LoVo (cell line): ENCODE measurements around the gene MRTFB.
"Not testable (repeated sequence)": the region's sequence is repeated elsewhere in the genome, so short reads cannot be mapped to it uniquely, and the experiment has no call there.

Experiments
- DNase-seq: peaks from one replicate; pipeline ENCODE4 v3.0.0-alpha.2; 2016; ENCODE audit warnings: low spot score

The MRTFB gene

GRCh38 chr16:14104066-14104465 lies 32.9 kb downstream of the MRTFB start:
- no peak for DNase-seq

GRCh38 chr16:14105760-14106375 lies 34.7 kb downstream of the MRTFB start:
- no peak for DNase-seq

GRCh38 chr16:14106457-14106856 lies 35.3 kb downstream of the MRTFB start:
- no peak for DNase-seq

DNA sequence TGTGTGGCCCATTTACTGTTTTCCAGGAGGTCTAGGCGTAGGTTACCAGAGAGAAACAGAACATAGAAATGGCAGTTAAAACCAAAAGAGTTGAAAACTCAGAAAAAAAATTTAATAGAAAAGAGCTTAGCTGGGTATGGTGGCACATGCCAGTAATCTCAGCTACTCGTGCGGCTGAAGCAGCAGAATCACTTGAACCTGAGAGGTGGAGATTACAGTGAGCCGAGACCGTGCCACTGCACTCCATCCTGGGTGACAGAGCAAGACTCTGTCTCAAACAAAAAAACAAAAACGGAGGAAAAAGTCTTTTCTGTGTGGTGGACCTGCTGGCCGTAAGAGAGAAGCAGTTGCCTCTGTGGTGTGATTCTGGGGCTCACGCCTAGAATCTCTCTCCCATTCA lies 35.8 kb downstream of the MRTFB start:
- no peak for DNase-seq

DNA sequence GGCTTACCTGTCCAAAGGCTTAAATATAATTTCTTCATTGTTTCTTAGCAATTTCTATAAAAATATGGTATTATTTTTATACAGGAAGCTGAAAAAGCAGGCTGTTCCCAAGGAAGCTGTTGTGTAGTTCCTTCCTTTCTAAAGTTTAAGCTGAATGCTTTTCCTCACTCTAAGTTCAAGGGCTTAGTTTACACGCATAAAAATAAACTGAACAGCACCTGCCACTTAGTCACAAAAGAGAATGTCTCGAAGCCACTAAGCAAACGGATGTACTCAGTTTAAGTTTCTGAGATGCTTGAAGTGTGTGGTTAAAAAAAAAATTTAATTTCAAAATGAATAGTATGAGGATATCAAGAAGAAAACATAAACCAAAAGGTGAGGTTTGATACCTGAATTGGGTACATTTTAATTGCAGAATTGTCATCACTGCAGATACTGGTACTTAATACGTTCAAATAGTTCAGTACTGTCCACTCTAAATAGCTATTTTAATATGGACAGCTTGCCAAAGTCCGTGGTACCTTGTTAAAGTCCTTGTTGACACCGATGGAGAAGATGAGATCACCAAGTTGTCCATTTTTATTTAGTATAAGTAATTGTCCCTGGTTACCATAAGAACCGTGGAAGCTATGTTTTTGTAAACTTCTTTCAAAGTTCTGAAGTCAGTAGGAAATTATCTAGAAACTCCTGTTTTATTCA lies 38.1 kb downstream of the MRTFB start:
- no peak for DNase-seq

DNA sequence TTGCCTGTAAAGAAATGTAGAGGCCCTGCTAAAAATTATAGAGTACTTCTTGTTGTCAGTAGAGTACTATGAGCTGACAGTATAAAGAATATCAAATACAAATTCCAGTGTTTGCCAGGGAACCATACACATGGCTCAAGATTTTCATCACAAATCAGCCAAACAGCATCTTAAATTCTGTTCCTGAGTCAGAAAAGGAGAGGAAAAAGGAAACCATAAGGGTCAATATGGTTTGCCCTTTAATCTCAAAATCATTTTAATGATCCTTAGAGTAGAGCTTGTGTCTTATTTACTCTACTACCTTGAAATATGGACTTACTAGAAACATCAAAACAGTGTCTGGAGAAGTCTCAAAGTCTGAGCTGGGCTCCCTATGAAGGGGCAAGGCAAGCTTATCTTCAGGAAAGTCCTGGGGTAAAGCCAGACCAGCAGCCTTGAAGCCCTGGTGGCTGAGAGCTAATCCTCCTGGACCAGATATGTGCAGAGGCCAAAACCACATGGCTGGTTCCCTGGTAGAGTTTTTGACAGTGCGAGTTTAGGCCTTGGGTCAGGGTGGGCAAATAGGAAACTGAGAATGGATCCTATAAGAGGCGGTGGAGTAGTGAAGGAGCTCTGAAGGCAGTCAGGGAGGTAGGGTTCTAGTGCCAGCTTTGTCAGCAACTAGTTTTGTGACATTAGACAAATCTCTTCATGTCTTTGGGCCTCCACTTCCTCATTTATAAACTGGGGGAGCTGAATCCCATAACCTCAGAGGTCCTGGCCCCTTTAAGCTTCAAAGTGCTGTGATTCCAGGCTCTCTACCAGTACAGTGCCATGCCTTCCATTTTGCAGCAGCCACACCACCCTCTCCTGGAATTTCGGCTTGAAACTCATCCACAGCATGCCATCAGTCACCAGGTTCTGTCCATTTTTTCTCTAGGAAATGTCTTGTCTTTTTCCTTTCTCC lies 38.9 kb downstream of the MRTFB start:
- no peak for DNase-seq

GRCh38 chr16:14110728-14111251 lies 39.7 kb downstream of the MRTFB start:
- no peak for DNase-seq

- no peak for DNase-seq
Observed at GRCh38 chr16:14111713-14112538, 40.8 kb downstream of the MRTFB start.

DNA sequence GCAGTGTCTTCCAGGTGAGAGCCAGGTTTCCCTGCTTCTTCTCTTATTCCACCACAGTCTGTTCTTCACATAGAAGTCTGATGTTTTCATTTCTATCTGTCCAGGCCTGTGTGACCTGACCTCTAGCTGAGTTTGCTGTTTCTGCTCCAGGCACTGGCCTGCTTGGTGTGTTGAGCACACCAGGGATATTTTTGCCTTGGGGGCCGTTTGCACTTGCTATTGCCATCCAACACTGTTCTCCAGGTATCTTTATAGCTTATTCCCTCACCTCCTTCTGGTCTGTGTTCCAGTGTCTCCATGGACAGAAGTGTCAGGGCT lies 41.4 kb downstream of the MRTFB start:
- DNase-seq, result no peak

- DNase-seq, result no peak
Observed at GRCh38 chr16:14113344-14113743, 42.2 kb downstream of the MRTFB start.

DNA sequence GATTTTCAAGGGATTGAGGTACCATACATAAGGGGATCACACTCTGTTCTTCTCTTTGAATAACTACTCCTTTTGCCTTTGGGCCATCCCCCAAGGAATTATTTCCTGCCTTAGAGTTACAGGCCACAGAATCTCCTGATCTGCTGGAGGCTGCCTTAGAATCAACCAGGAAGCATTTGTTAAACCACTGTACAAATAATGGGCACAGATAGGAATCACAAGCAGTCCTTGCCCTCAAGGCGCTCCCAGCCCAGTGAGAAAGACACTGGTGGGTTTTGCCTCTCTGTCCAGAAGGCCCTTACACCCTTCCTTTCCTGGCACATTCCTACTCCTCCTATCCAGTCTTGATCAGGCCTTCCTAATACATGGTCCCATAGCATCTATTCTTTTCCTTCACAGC lies 45.9 kb downstream of the MRTFB start:
- no peak for DNase-seq

DNA sequence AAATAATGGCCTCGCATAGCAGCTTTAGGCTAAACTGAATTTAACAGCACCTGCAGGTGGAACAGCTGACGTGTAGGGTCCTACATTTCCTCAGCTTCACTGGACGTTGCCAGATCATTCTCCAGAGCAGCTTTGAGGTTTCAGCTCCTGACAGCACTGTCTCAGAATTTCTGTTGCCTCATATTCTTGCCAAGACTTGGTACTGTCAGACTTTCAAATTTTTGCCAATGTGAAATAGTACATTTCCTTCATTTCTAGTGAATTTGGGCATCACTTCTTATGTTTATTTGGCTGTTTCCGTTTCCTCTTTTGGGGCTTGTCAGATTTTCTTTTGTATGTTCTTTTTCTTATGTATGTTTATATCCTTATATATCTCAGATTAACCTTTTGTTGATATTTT lies 48.7 kb downstream of the MRTFB start:
- DNase-seq, result no peak

DNA sequence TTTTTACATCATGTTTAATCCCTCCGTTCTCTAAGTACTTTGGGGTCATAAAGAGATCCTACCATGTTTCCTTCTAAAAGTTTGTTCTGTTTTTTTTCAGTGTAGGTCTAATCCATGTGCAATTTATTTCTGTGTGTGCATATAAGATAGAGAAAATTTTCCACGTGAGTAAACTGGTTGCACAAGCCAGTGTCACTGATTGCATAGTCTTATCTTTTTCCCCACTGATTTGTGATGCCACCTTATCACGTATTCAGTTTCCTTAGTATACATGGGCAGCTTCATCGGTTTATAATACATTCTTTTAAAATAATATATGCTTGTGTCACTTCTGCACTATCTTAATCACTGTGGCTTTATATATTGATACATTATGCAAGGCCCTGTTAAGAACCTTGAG lies 49.2 kb downstream of the MRTFB start:
- no peak for DNase-seq

- DNase-seq, result no peak
Observed at GRCh38 chr16:14121142-14121541, 50.0 kb downstream of the MRTFB start.

DNA sequence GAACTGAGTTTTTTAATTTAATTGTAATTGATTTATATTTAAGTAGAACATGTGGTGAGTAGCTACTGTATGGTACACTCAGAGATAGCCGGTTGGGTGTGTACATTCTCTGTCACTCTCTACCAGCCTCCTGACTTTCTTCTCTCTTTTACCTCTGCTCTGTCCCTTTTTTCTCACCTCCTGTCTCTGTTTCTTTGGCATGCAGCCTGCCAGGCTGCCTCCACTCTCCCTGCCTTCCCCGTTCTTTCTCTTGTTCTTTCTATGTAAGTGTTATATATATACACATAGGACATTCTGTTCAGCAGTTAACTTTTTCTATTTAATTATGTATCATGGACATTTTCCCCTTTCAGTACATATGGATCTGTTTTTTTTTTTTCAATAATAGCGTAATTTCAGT lies 50.8 kb downstream of the MRTFB start:
- DNase-seq, result no peak

- DNase-seq, result not testable (repeated sequence)
Observed at GRCh38 chr16:14122430-14122829, 51.3 kb downstream of the MRTFB start.

DNA sequence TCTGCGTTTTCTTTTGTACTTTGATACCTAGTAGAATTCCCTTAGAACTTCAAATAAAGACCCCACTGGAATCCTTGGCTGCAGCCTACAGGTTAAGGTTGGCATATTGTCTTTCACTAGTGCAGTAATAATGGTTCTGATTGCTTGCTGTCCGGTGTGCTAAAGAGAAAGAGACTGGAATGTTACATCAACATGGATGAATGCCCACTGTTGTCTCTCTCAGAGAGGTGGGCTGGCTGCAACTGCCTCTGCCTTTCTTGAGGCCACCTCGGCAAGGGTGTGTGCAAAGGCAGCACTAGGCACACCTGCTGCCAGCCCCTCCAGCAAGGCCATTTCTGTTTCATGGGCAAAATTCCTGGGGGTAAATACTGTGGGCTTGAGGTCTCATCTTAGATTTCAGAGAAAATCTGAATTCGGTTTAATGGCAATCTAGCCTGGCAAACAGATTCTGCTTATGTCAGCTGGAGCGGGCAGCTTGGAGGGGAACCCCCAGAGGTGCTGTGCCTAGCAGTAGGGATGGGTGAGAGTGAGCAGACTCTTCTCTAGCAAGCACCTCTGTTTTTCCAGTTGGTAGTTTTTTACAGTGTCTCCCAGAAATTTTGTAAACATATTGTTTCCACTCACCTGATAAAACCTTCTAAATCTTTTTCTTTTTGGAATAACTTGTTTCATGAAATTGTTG lies 54.0 kb downstream of the MRTFB start:
- DNase-seq, result no peak

GRCh38 chr16:14125708-14126107 lies 54.6 kb downstream of the MRTFB start:
- no peak for DNase-seq

DNA sequence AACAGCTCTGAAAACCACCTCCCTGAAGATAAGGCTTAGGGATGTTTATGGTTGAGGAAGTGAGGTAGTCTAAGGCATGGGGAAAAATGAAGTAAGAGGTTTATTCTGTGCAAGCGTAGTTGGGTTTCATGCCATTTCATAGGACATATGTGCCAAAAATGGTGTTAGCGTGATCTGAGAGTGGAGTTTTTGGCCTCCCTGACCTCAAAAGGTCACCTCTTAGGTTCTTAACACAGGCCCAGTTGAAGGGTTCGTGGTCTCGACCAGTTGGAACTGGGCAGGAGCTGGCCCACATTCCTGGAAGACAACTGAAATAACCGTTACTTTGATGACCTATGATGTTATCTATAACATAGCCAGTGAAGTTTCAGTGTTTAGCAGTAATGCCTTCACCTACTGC lies 57.0 kb downstream of the MRTFB start:
- DNase-seq, result no peak

DNA sequence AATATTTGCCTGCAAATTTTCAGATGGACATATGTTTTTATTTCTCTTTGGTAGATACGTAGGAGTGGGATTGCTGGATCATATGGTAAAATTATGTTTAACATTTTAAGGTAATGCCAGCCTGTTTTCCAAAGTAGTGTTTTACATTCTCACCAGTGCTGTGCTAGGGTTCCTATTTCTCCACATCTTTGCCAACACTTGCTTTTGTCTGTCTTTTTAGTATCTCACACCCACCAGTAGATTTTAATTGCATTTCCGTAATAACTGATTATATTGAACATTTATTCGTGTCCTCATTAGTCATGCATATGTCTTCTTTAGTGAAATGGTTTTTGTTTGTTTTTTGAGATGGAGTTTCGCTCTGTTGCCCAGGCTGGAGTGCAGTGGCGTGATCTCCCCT lies 58.4 kb downstream of the MRTFB start:
- no peak for DNase-seq
